Stromal cell of bone marrow (primary cell): ENCODE measurements around the gene SMIM35.
A peak's percentile ranks its signal among the peaks of the same experiment; 100 is the strongest.

Experiments used
- DNase-seq: peaks from one replicate; pipeline ENCODE4 v3.0.0-alpha.2; 2012; ENCODE audit warnings: low read depth

The SMIM35 gene

GRCh38 chr11:118109231-118109630 lies 22.5 kb upstream of the SMIM35 start:
- peak; percentile 10 for DNase-seq

GRCh38 chr11:118108513-118108912 lies 21.8 kb upstream of the SMIM35 start:
- DNase-seq, result no peak

GRCh38 chr11:118106789-118107335 lies 20.1 kb upstream of the SMIM35 start:
- DNase-seq, result peak; percentile 3

GRCh38 chr11:118105657-118106305 lies 19.0 kb upstream of the SMIM35 start:
- no peak for DNase-seq

- no peak for DNase-seq
Observed at GRCh38 chr11:118104491-118104890, 17.7 kb upstream of the SMIM35 start.

- no peak for DNase-seq
Observed at GRCh38 chr11:118102721-118103261, 16.0 kb upstream of the SMIM35 start.

- DNase-seq, result no peak
Observed at GRCh38 chr11:118100691-118101232, 14.0 kb upstream of the SMIM35 start.

GRCh38 chr11:118099838-118100556 lies 13.2 kb upstream of the SMIM35 start:
- DNase-seq, result no peak

GRCh38 chr11:118098996-118099837 lies 12.5 kb upstream of the SMIM35 start:
- no peak for DNase-seq

- no peak for DNase-seq
Observed at GRCh38 chr11:118095967-118096367, 9.2 kb upstream of the SMIM35 start.

GRCh38 chr11:118095493-118095892 lies 8.7 kb upstream of the SMIM35 start:
- no peak for DNase-seq

GRCh38 chr11:118092907-118093571 lies 6.3 kb upstream of the SMIM35 start:
- DNase-seq, result no peak

- DNase-seq, result no peak
Observed at GRCh38 chr11:118091690-118092089, 4.9 kb upstream of the SMIM35 start.

- DNase-seq, result no peak
Observed at GRCh38 chr11:118090545-118091162, 3.9 kb upstream of the SMIM35 start.

GRCh38 chr11:118088531-118088930 lies 1.8 kb upstream of the SMIM35 start:
- no peak for DNase-seq

- DNase-seq, result no peak
Observed at GRCh38 chr11:118087931-118088330, 1.2 kb upstream of the SMIM35 start.

- no peak for DNase-seq
Observed at GRCh38 chr11:118084656-118085055, 2.1 kb downstream of the SMIM35 start.

GRCh38 chr11:118084247-118084646 lies 2.5 kb downstream of the SMIM35 start:
- DNase-seq, result no peak

- no peak for DNase-seq
Observed at GRCh38 chr11:118082880-118083552, 3.7 kb downstream of the SMIM35 start.

GRCh38 chr11:118081241-118081958 lies 5.4 kb downstream of the SMIM35 start:
- no peak for DNase-seq
